ENCODE measurements around the gene FAM240A. TPM values are rescaled to one million over a fixed set of nuclear protein-coding genes. Genes with fewer than 3 reads are reported as not detected.
A peak's percentile ranks its signal among the peaks of the same experiment; 100 is the strongest.

The FAM240A gene
- total RNA-seq, 1 donor from 2014 or later, result not detected

- TF ChIP-seq EZH2 (IDR thresholded peaks at IDR 0.05) (no peak), EZH2phosphoT487 (IDR thresholded peaks at IDR 0.05) (no peak), CTCF (IDR thresholded peaks at IDR 0.05) (no peak)
- DNase-seq (ENCODE audit: low spot score), result no peak
- H3K9me3 Mint-ChIP-seq, result no peaks in the 10 kb centered on the region
- H3K27me3 Mint-ChIP-seq (ENCODE audit: insufficient read depth, low read depth), result peaks cover 21% of the 10 kb centered on the region
- Histone ChIP-seq H3K4me3 (no peak overlapping the region), H2AFZ (replicated peaks) (no peak overlapping the region), H3K4me1 (peaks cover 28% of the 10 kb centered on the region), H3K4me2 (peak overlapping the region; percentile 30), H3K79me2 (ENCODE audit: low read depth) (no peaks in the 10 kb centered on the region), H3K36me3 (no peaks in the 10 kb centered on the region), H3K27me3 (peaks cover 72% of the 10 kb centered on the region), H3K9me3 (ENCODE audit: low read depth) (no peaks in the 10 kb centered on the region), H3F3A (ENCODE audit: low read depth) (peaks cover 28% of the 10 kb centered on the region), H3K9ac (no peak overlapping the region), H3K27ac (no peak overlapping the region), H4K20me1 (ENCODE audit: low read depth) (peaks cover 37% of the 10 kb centered on the region)
- no peak overlapping the region for H3K4me3 Mint-ChIP-seq
- no peak overlapping the region for H3K27ac Mint-ChIP-seq
- H3K4me1 Mint-ChIP-seq, result peaks cover 40% of the 10 kb centered on the region
- H3K36me3 Mint-ChIP-seq, result no peaks in the 10 kb centered on the region
Observed at GRCh38 chr3:46573701-46574100, 38.6 kb upstream of the FAM240A start.

GRCh38 chr3:46574243-46574646 is 38.1 kb upstream of the FAM240A start:
- H3K27me3 Mint-ChIP-seq (ENCODE audit: insufficient read depth, low read depth), result peaks cover 19% of the 10 kb centered on the region
- peak; percentile 40 for DNase-seq (ENCODE audit: low spot score)
- no peaks in the 10 kb centered on the region for H3K79me2 ChIP-seq (ENCODE audit: low read depth)
- H3K4me1 ChIP-seq, result peaks cover 28% of the 10 kb centered on the region
- H3K36me3 ChIP-seq, result no peaks in the 10 kb centered on the region
- peaks cover 28% of the 10 kb centered on the region for H3F3A ChIP-seq (ENCODE audit: low read depth)
- H4K20me1 ChIP-seq (ENCODE audit: low read depth), result peaks cover 37% of the 10 kb centered on the region
- H3K9me3 ChIP-seq (ENCODE audit: low read depth), result no peaks in the 10 kb centered on the region
- no peaks in the 10 kb centered on the region for H3K36me3 Mint-ChIP-seq
- no peak overlapping the region for H2AFZ ChIP-seq (replicated peaks)
- no peak overlapping the region for H3K4me3 ChIP-seq
- H3K9me3 Mint-ChIP-seq, result no peaks in the 10 kb centered on the region
- H3K4me1 Mint-ChIP-seq, result peaks cover 45% of the 10 kb centered on the region
- H3K27ac ChIP-seq, result no peak overlapping the region
- H3K4me2 ChIP-seq, result peak overlapping the region; percentile 30
- no peak overlapping the region for H3K9ac ChIP-seq
- H3K27me3 ChIP-seq, result peaks cover 72% of the 10 kb centered on the region
- H3K27ac Mint-ChIP-seq, result no peak overlapping the region
- no peak for TF ChIP-seq EZH2phosphoT487 (IDR thresholded peaks at IDR 0.05)
- H3K4me3 Mint-ChIP-seq, result no peak overlapping the region

- Histone ChIP-seq H3K27ac (no peak overlapping the region), H3K27me3 (peaks cover 79% of the 10 kb centered on the region), H4K20me1 (ENCODE audit: low read depth) (peaks cover 39% of the 10 kb centered on the region), H3F3A (ENCODE audit: low read depth) (peaks cover 28% of the 10 kb centered on the region), H3K4me3 (no peak overlapping the region), H3K9ac (no peak overlapping the region), H3K4me2 (peak overlapping the region; percentile 30), H3K36me3 (no peaks in the 10 kb centered on the region), H2AFZ (replicated peaks) (no peak overlapping the region), H3K4me1 (peaks cover 31% of the 10 kb centered on the region), H3K9me3 (ENCODE audit: low read depth) (no peaks in the 10 kb centered on the region), H3K79me2 (ENCODE audit: low read depth) (no peaks in the 10 kb centered on the region)
- no peak overlapping the region for H3K4me3 Mint-ChIP-seq
- TF ChIP-seq EZH2 (IDR thresholded peaks at IDR 0.05) (peak; percentile 4), EZH2phosphoT487 (IDR thresholded peaks at IDR 0.05) (no peak), CTCF (IDR thresholded peaks at IDR 0.05) (no peak)
- H3K4me1 Mint-ChIP-seq, result peaks cover 52% of the 10 kb centered on the region
- no peaks in the 10 kb centered on the region for H3K36me3 Mint-ChIP-seq
- peak; percentile 33 for DNase-seq (ENCODE audit: low spot score)
- no peak overlapping the region for H3K27ac Mint-ChIP-seq
- H3K9me3 Mint-ChIP-seq, result no peaks in the 10 kb centered on the region
- peaks cover 18% of the 10 kb centered on the region for H3K27me3 Mint-ChIP-seq (ENCODE audit: insufficient read depth, low read depth)
Observed at GRCh38 chr3:46574881-46575576, 37.3 kb upstream of the FAM240A start.

- Mint-ChIP-seq H3K9me3 (no peaks in the 10 kb centered on the region), H3K4me1 (peaks cover 54% of the 10 kb centered on the region), H3K36me3 (no peaks in the 10 kb centered on the region), H3K27me3 (ENCODE audit: insufficient read depth, low read depth) (peaks cover 23% of the 10 kb centered on the region), H3K27ac (no peak overlapping the region), H3K4me3 (no peak overlapping the region)
- H3K9me3 ChIP-seq (ENCODE audit: low read depth), result no peaks in the 10 kb centered on the region
- no peak overlapping the region for H2AFZ ChIP-seq (replicated peaks)
- no peak overlapping the region for H3K27ac ChIP-seq
- H3K27me3 ChIP-seq, result peaks cover 86% of the 10 kb centered on the region
- peak overlapping the region; percentile 30 for H3K4me2 ChIP-seq
- no peak overlapping the region for H3K9ac ChIP-seq
- peaks cover 46% of the 10 kb centered on the region for H4K20me1 ChIP-seq (ENCODE audit: low read depth)
- DNase-seq (ENCODE audit: low spot score), result no peak
- no peaks in the 10 kb centered on the region for H3K79me2 ChIP-seq (ENCODE audit: low read depth)
- peaks cover 28% of the 10 kb centered on the region for H3F3A ChIP-seq (ENCODE audit: low read depth)
- H3K36me3 ChIP-seq, result no peaks in the 10 kb centered on the region
- TF ChIP-seq EZH2phosphoT487 (IDR thresholded peaks at IDR 0.05), result no peak
- no peak for TF ChIP-seq EZH2 (IDR thresholded peaks at IDR 0.05)
- TF ChIP-seq CTCF (IDR thresholded peaks at IDR 0.05), result no peak
- no peak overlapping the region for H3K4me3 ChIP-seq
- peaks cover 31% of the 10 kb centered on the region for H3K4me1 ChIP-seq
Observed at GRCh38 chr3:46575577-46576222, 36.6 kb upstream of the FAM240A start.
